ENCODE data around the gene PNMA6A. TPM values are rescaled to one million over a fixed set of nuclear protein-coding genes. Genes with fewer than 3 reads are reported as not detected.

Gene PNMA6A
- total and polyA plus RNA-seq, 2 of the 13 experiments (the other 11 are each of a cell fraction or from before 2014, with no cell fraction given), result 0.11 to 0.66 TPM

GRCh38 chrX:153074935-153075334 lies 2.7 kb downstream of the PNMA6A start:
- Histone ChIP-seq H3K36me3 (replicated peaks in 1 of 2; ENCODE audit: control insufficient read depth in 1 of 2, insufficient read depth in 2 of 2, low read length in 2 of 2) (no peaks in the 10 kb centered on the region), H3K27ac (ENCODE audit: extremely low read length, insufficient read depth, low read length) (no peak overlapping the region), H3K4me2 (ENCODE audit: low read depth, low read length) (no peak overlapping the region), H4K20me1 (ENCODE audit: insufficient read depth, low read length) (no peaks in the 10 kb centered on the region), H3K79me2 (ENCODE audit: insufficient read depth, low read length) (no peaks in the 10 kb centered on the region), H2AFZ (ENCODE audit: low read length) (no peak overlapping the region), H3K4me1 (ENCODE audit: insufficient read depth, low read length) (peaks cover 8% of the 10 kb centered on the region), H3K4me3 (replicated peaks in 1 of 3; ENCODE audit: insufficient read depth in 1 of 3, low read depth in 2 of 3, low read length in 3 of 3) (no peak overlapping the region), H3K9me3 (ENCODE audit: low read length) (no peaks in the 10 kb centered on the region), H3K9ac (ENCODE audit: insufficient read depth, low read depth, low read length) (no peak overlapping the region), H3K27me3 (ENCODE audit: control insufficient read depth in 1 of 2, insufficient read depth in 2 of 2, low read length in 2 of 2) (no peaks in the 10 kb centered on the region)
- FAIRE-seq (no peak), DNase-seq (ENCODE audit: low spot score) (no peak), ATAC-seq (no peak)
- in situ Hi-C loops (cut with HindIII; ENCODE audit: extremely low pct_ligation_motif_present, low pct_unique_long_range_greater_than_20kb), result no loop called here
- POLR2A ChIA-PET, result no interaction called here
- intact Hi-C loops (cut with micrococcal nuclease; ENCODE audit: unreplicated experiment), result no loop called here
- 100% methylated on average over 4 of the region's 11 CpGs for WGBS (ENCODE audit: low lambda C conversion rate)
- TF ChIP-seq TCF12 (IDR thresholded peaks at IDR 0.05) (no peak), TCF12 (CRISPR knock-in tag; IDR thresholded peaks at IDR 0.05) (no peak), DZIP1 (CRISPR knock-in tag; IDR thresholded peaks at IDR 0.05) (no peak), ZNF136 (CRISPR knock-in tag; IDR thresholded peaks at IDR 0.05; ENCODE audit: low read depth) (no peak), POGZ (CRISPR knock-in tag; IDR thresholded peaks at IDR 0.05) (no peak), ATAD3A (CRISPR knock-in tag; IDR thresholded peaks at IDR 0.05) (no peak), ZNF343 (CRISPR knock-in tag; IDR thresholded peaks at IDR 0.05) (no peak), IRF2 (CRISPR knock-in tag; IDR thresholded peaks at IDR 0.05) (no peak), ZNF878 (CRISPR knock-in tag; IDR thresholded peaks at IDR 0.05) (no peak), ZNF550 (CRISPR knock-in tag; IDR thresholded peaks at IDR 0.05; ENCODE audit: borderline replicate concordance) (no peak), ZNF331 (CRISPR knock-in tag; IDR thresholded peaks at IDR 0.05) (no peak), NR2C2 (CRISPR knock-in tag; IDR thresholded peaks at IDR 0.05; ENCODE audit: borderline replicate concordance) (no peak), SNRNP70 (IDR thresholded peaks at IDR 0.05; ENCODE audit: low read depth, low read length) (no peak), ZNF781 (CRISPR knock-in tag; IDR thresholded peaks at IDR 0.05; ENCODE audit: borderline replicate concordance, not compliant biosample characterization) (no peak), ZNF501 (CRISPR knock-in tag; IDR thresholded peaks at IDR 0.05) (no peak), FIP1L1 (IDR thresholded peaks at IDR 0.05; ENCODE audit: borderline replicate concordance, insufficient read depth, low read depth, low read length) (no peak), KDM6A (CRISPR knock-in tag; IDR thresholded peaks at IDR 0.05; ENCODE audit: low read depth) (no peak)
- TF ChIP-seq, protein P1, sequence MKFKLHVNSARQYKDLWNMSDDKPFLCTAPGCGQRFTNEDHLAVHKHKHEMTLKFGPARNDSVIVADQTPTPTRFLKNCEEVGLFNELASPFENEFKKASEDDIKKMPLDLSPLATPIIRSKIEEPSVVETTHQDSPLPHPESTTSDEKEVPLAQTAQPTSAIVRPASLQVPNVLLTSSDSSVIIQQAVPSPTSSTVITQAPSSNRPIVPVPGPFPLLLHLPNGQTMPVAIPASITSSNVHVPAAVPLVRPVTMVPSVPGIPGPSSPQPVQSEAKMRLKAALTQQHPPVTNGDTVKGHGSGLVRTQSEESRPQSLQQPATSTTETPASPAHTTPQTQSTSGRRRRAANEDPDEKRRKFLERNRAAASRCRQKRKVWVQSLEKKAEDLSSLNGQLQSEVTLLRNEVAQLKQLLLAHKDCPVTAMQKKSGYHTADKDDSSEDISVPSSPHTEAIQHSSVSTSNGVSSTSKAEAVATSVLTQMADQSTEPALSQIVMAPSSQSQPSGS (CRISPR knock-in tag; IDR thresholded peaks at IDR 0.05), result no peak
- TF ChIP-seq, protein P2, sequence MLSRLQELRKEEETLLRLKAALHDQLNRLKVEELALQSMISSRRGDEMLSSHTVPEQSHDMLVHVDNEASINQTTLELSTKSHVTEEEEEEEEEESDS (CRISPR knock-in tag; IDR thresholded peaks at IDR 0.05; ENCODE audit: borderline replicate concordance), result no peak
- TF ChIP-seq, protein P3, sequence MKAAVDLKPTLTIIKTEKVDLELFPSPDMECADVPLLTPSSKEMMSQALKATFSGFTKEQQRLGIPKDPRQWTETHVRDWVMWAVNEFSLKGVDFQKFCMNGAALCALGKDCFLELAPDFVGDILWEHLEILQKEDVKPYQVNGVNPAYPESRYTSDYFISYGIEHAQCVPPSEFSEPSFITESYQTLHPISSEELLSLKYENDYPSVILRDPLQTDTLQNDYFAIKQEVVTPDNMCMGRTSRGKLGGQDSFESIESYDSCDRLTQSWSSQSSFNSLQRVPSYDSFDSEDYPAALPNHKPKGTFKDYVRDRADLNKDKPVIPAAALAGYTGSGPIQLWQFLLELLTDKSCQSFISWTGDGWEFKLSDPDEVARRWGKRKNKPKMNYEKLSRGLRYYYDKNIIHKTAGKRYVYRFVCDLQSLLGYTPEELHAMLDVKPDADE (CRISPR knock-in tag; IDR thresholded peaks at IDR 0.05), result no peak
- TF ChIP-seq, protein P4, sequence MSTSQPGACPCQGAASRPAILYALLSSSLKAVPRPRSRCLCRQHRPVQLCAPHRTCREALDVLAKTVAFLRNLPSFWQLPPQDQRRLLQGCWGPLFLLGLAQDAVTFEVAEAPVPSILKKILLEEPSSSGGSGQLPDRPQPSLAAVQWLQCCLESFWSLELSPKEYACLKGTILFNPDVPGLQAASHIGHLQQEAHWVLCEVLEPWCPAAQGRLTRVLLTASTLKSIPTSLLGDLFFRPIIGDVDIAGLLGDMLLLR (CRISPR knock-in tag; IDR thresholded peaks at IDR 0.05), result no peak
- BruUV-seq (replicated peaks), result no TSS peak
- CTCF ChIA-PET (ENCODE audit: low intra/inter-chr PET ratio, low total read pairs), result no interaction called here
